OCI-LY1 (cell line): ENCODE data around the gene HBG1.

ENCODE experiments used
- CTCF ChIP-seq: fragments of 200-600 bp; sonication (generic), shearing (Covaris generic); IDR thresholded peaks from 2 replicates; pipeline ENCODE4 v1.5.1; 2017; ENCODE audit warnings: mild to moderate bottlenecking, antibody characterized with exemption, low read length, moderate library complexity, mixed read lengths
- EZH2 ChIP-seq: fragments of 200-600 bp; sonication (generic), shearing (Covaris generic); IDR thresholded peaks from 2 replicates; pipeline ENCODE4 v1.8.0; 2017; ENCODE audit warnings: borderline replicate concordance, mixed run types, mild to moderate bottlenecking, antibody characterized with exemption, low read length, moderate library complexity, mixed read lengths

- TF ChIP-seq CTCF: no peak
- no peak for TF ChIP-seq EZH2
Measured at GRCh38 chr11:5298451-5298850, 48.8 kb upstream of the HBG1 start.
